Activated CD8-positive, alpha-beta T cell treated with anti-CD3 and anti-CD28 coated beads for 36 hours (primary cell): Measurements from ENCODE around the gene IP6K2. TPM values are rescaled to one million over a fixed set of nuclear protein-coding genes. Genes with fewer than 3 reads are reported as not detected.
"Not testable (repeated sequence)": the region's sequence is repeated elsewhere in the genome, so short reads cannot be mapped to it uniquely, and the experiment has no call there.

Experiments
- ATAC-seq: fragments of 200-7000 bp; cut with Tn5 transposase; one replicate; pipeline ENCODE4 v1.10.0; 2021; ENCODE audit warnings: mild to moderate bottlenecking, moderate library complexity
- CTCF ChIA-PET: fragments of 350-600 bp; sonication (Branson Sonifier 250); formaldehyde crosslinking; loops from one replicate; lab custom pipeline; 2021; ENCODE audit warnings: antibody characterized with exemption; lab: Charles Lee
- POLR2A ChIA-PET: fragments of 350-600 bp; sonication (Branson Sonifier 250); formaldehyde crosslinking; loops from one replicate; lab custom pipeline; 2021; ENCODE audit warnings: antibody characterized with exemption; lab: Charles Lee
- DNase-seq: peaks from one replicate; pipeline ENCODE4 v3.0.0-alpha.2; 2020
- H3K27ac Mint-ChIP-seq: one replicate; pipeline ENCODE4 v1.8.0; 2021; ENCODE audit warnings: mild to moderate bottlenecking, mixed read lengths
- H3K27me3 Mint-ChIP-seq: one replicate; pipeline ENCODE4 v1.8.0; 2021; ENCODE audit warnings: mixed read lengths
- H3K36me3 Mint-ChIP-seq: one replicate; pipeline ENCODE4 v1.8.0; 2021; ENCODE audit warnings: low read depth, mixed read lengths
- H3K4me1 Mint-ChIP-seq: one replicate; pipeline ENCODE4 v1.8.0; 2021; ENCODE audit warnings: low read depth, mixed read lengths
- H3K4me3 Mint-ChIP-seq: one replicate; pipeline ENCODE4 v1.8.0; 2021; ENCODE audit warnings: mild to moderate bottlenecking, moderate library complexity, mixed read lengths
- H3K9me3 Mint-ChIP-seq: one replicate; pipeline ENCODE4 v1.8.0; 2021; ENCODE audit warnings: mixed read lengths
- intact Hi-C: fragments of 100-400 bp; cut with micrococcal nuclease; formaldehyde crosslinking; loops from one replicate; pipeline ENCODE4 v1.10.0; 2022
- total RNA-seq, 2 experiments: library from RNA; stranded (reverse); gene quantifications; one replicate each; pipeline ENCODE4 v1.2.3, GENCODE V29; 2021
- TF ChIP-seq, protein P1 (sequence below): fragments of 200-600 bp; IDR thresholded peaks from one replicate; pipeline ENCODE4 v1.8.0; 2022; ENCODE audit warnings: antibody characterized with exemption, mild to moderate bottlenecking

The IP6K2 gene
- total RNA-seq, 2 experiments from 2014 or later: 47.7 to 48.0 TPM

GRCh38 chr3:48747015-48747615 lies 30.1 kb upstream of the IP6K2 start:
- H3K27me3 Mint-ChIP-seq: no peaks in the 10 kb centered on the region
- H3K27ac Mint-ChIP-seq: no peak overlapping the region
- no peaks in the 10 kb centered on the region for H3K4me1 Mint-ChIP-seq
- peaks cover 7% of the 10 kb centered on the region for H3K36me3 Mint-ChIP-seq
- H3K4me3 Mint-ChIP-seq: no peak overlapping the region
- DNase-seq (no peak), ATAC-seq (no peak)
- TF ChIP-seq, protein P1, sequence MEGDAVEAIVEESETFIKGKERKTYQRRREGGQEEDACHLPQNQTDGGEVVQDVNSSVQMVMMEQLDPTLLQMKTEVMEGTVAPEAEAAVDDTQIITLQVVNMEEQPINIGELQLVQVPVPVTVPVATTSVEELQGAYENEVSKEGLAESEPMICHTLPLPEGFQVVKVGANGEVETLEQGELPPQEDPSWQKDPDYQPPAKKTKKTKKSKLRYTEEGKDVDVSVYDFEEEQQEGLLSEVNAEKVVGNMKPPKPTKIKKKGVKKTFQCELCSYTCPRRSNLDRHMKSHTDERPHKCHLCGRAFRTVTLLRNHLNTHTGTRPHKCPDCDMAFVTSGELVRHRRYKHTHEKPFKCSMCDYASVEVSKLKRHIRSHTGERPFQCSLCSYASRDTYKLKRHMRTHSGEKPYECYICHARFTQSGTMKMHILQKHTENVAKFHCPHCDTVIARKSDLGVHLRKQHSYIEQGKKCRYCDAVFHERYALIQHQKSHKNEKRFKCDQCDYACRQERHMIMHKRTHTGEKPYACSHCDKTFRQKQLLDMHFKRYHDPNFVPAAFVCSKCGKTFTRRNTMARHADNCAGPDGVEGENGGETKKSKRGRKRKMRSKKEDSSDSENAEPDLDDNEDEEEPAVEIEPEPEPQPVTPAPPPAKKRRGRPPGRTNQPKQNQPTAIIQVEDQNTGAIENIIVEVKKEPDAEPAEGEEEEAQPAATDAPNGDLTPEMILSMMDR: no peak
- CTCF ChIA-PET: interaction anchor here (0.6 to 0.7 kb wide), 2 partner anchors 8 to 11 kb away, joined by 3 read pairs; no protein-coding TSS in a partner anchor
- POLR2A ChIA-PET: interaction anchor here (0.6 to 0.7 kb wide), 2 partner anchors 23 to 227 kb away, joined by 3 to 6 read pairs; no protein-coding TSS in a partner anchor
- intact Hi-C loops: no loop called here
- H3K9me3 Mint-ChIP-seq: no peaks in the 10 kb centered on the region

DNA sequence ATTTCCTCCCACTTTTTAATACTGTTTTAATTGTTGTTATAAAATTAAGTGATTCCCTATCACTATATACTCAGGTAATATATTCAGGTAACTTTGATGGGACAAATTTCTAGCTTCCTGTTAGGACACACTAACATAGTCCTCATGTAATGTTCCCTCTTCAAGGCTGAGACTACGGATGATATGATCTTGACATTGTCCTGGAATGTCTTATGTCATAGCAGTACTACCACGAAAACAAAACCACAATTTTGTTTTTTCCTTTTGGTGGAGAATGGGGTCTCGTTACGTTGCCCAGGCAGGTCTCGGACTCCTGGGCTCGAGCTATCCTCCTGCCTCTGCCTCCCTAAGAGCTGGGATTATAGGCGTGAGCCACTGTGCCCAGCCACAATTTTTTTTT lies 26.8 kb upstream of the IP6K2 start:
- ChIA-PET CTCF (no interaction called here), POLR2A (interaction anchor here (0.6 to 1.0 kb wide), 2 partner anchors 8 to 222 kb away, joined by 3 to 5 read pairs; no protein-coding TSS in a partner anchor)
- no peaks in the 10 kb centered on the region for H3K9me3 Mint-ChIP-seq
- intact Hi-C loops: no loop called here
- ATAC-seq (no peak), DNase-seq (no peak)
- H3K27me3 Mint-ChIP-seq: no peaks in the 10 kb centered on the region
- TF ChIP-seq, protein P1: no peak
- peaks cover 2% of the 10 kb centered on the region for H3K4me1 Mint-ChIP-seq
- H3K4me3 Mint-ChIP-seq: no peak overlapping the region
- H3K27ac Mint-ChIP-seq: no peak overlapping the region
- peaks cover 7% of the 10 kb centered on the region for H3K36me3 Mint-ChIP-seq

DNA sequence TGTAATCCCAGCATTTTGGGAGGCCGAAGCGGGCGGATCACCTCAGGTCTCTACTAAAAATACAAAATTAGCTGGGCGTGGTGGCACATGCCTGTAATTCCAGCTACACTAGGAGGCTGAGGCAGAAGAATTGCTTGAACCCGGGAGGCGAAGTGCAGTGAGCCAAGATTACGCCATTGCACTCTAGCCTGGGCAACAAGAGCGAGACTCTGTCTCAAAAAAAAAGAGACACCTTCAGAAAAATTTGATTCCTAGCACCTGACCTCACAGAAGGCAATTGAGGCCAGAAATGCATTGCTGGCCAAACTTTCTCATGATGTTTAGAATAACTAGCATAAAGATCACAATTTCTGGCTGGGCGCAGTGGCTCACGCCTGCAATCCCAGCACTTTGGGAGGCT lies 24.2 kb upstream of the IP6K2 start:
- DNase-seq, H3K27me3 Mint-ChIP-seq, POLR2A ChIA-PET, H3K27ac Mint-ChIP-seq, intact Hi-C loops, H3K4me1 Mint-ChIP-seq, ATAC-seq, H3K9me3 Mint-ChIP-seq, H3K4me3 Mint-ChIP-seq, H3K36me3 Mint-ChIP-seq: not testable (repeated sequence)
- CTCF ChIA-PET: interaction anchor here (1.8 kb wide), 1 partner anchor 55 kb away, joined by 4 read pairs; no protein-coding TSS in a partner anchor

DNA sequence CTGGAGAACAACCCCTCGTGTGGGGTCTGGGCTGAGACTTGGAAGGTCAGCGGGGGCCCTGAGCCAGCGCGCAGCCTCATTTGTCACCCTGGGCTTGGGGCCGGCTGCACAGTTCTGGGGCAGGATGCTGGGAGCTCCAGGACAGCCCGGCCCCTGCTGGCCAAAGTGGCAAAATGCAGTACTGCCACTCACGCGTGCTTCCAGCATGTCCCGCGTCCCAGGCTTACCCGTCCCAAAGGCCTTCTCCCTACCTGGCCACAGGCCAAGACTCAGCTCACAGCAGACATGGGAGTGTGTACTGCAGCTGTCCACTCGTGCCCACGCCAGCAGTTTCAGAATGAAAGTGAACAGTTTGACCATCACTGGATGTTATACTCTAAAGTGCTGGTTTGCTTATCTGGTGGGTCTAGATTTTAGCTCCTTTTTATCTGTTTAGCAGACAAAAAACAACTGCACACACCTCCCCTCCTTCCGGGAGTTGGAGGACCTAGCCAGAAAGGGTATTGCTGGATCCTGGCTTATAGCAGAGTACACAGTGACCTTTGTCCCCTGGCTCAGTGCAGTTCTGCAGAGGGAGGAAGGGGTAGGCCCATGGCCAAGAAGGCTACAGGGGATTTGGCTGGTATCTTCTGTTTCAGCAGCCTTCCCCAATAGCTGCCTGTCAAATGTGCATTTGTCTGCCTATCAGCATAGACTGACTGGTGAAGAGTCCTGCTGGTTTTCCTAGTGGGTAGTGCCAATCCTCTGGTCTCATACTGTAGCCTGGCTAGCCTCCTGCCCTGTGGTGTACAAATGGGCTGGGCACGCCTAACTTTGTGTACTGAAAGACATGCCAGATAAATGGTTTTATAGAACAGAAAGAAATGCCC lies 23.2 kb upstream of the IP6K2 start:
- DNase-seq: peak; percentile 74
- ChIA-PET POLR2A (interaction anchor here (1.0 to 1.9 kb wide), 3 partner anchors 23 to 72 kb away, joined by 4 to 5 read pairs (median 5); partner anchors contain the start of gene IP6K2), CTCF (interaction anchor here (0.5 to 3.1 kb wide), 33 partner anchors 9 to 339 kb away, joined by 3 to 10 read pairs (median 4); partner anchors contain the start of genes NCKIPSD, PRKAR2A and SLC25A20)
- peaks cover 2% of the 10 kb centered on the region for H3K4me1 Mint-ChIP-seq
- no peaks in the 10 kb centered on the region for H3K9me3 Mint-ChIP-seq
- peak; percentile 98 for ATAC-seq
- H3K36me3 Mint-ChIP-seq: no peaks in the 10 kb centered on the region
- intact Hi-C loops: no loop called here
- TF ChIP-seq, protein P1: peak; percentile 66
- H3K27me3 Mint-ChIP-seq: no peaks in the 10 kb centered on the region
- H3K27ac Mint-ChIP-seq: no peak overlapping the region
- H3K4me3 Mint-ChIP-seq: no peak overlapping the region

DNA sequence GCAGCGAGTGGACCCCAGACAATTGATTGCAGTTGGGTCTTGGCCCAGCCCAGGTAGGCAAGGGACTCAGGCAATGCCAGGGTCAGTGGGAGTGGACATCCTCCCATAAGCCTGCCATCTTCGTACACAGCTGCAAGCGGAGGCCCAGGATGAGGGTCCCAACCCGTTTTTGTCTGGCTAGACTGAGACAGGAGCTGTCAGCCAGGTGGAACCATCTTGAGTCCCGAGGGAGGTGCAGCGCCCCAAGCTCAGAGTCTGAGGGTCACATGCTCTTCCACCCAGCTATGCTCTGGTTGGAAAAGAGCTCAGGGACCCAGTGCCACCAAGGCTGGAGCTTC lies 22.6 kb upstream of the IP6K2 start:
- Mint-ChIP-seq H3K27me3 (no peaks in the 10 kb centered on the region), H3K27ac (no peak overlapping the region), H3K4me1 (peaks cover 2% of the 10 kb centered on the region), H3K4me3 (no peak overlapping the region), H3K36me3 (no peaks in the 10 kb centered on the region), H3K9me3 (no peaks in the 10 kb centered on the region)
- ATAC-seq (peak; percentile 39), DNase-seq (no peak)
- intact Hi-C loops: no loop called here
- TF ChIP-seq, protein P1: no peak
- CTCF ChIA-PET: interaction anchor here (0.6 to 3.1 kb wide), 31 partner anchors 8 to 339 kb away, joined by 3 to 10 read pairs (median 4); partner anchors contain the start of genes NCKIPSD, PRKAR2A and SLC25A20
- POLR2A ChIA-PET: interaction anchor here (1.0 to 1.9 kb wide), 3 partner anchors 23 to 73 kb away, joined by 4 to 5 read pairs (median 5); partner anchors contain the start of gene IP6K2
